Thoracic aorta (tissue), 2 donors: ENCODE data around the gene KIF12. TPM values are rescaled to one million over a fixed set of nuclear protein-coding genes. Genes with fewer than 3 reads are reported as not detected.
A peak's percentile ranks its signal among the peaks of the same experiment; 100 is the strongest.

Source experiments
- ATAC-seq: fragments of 150-250 bp; one replicate; pipeline ENCODE4 v1.8.0; 2017; ENCODE audit warnings: low read depth; ENCODE audit not compliant: insufficient number of reproducible peaks, low FRiP score
- DNase-seq: peaks from one replicate; pipeline ENCODE4 v3.0.0-alpha.2; 2020; ENCODE audit warnings: low spot score
- H3K27ac ChIP-seq, 2 donors: fragments of 200-600 bp; sonication (generic); 1 replicate in 1 of 2; 2 replicates in 1 of 2; pipeline ENCODE4 v1.5.1; 2016; ENCODE audit warnings: mild to moderate bottlenecking in 2 of 2, moderate library complexity in 2 of 2
- H3K27me3 ChIP-seq: fragments of 200-600 bp; sonication (generic); replicated peaks from 2 replicates; pipeline ENCODE4 v1.6.0; 2016; ENCODE audit warnings: mild to moderate bottlenecking; ENCODE audit not compliant: insufficient read depth
- H3K36me3 ChIP-seq: fragments of 200-600 bp; sonication (generic); one replicate; pipeline ENCODE4 v1.5.1; 2016
- H3K4me1 ChIP-seq, 2 donors: fragments of 200-600 bp; sonication (generic); 1 replicate in 1 of 2; 2 replicates in 1 of 2; pipeline versions ENCODE4 v1.5.1 to v1.6.0; 2016; ENCODE audit warnings: low read depth in 2 of 2, mild to moderate bottlenecking in 1 of 2; ENCODE audit not compliant: control insufficient read depth in 1 of 2
- H3K4me3 ChIP-seq: fragments of 200-600 bp; sonication (generic); 2 replicates; pipeline ENCODE4 v1.5.1; 2016; ENCODE audit warnings: mild to moderate bottlenecking
- H3K9me3 ChIP-seq: fragments of 200-600 bp; sonication (generic); 2 replicates; pipeline ENCODE4 v1.5.1; 2016
- total RNA-seq, 2 donors: library from RNA; depleted of rRNA; stranded (reverse); fragments of >200 nt; gene quantifications; one replicate each; pipeline versions ENCODE4 v1.1.0 to v1.2.3, GENCODE V29; 2016
- TF ChIP-seq, protein P1 (sequence below): fragments of 200-600 bp; sonication (generic); IDR thresholded peaks from one replicate; pipeline ENCODE4 v1.5.1; 2019; ENCODE audit warnings: antibody characterized with exemption

Gene KIF12
- total RNA-seq, 2 donors from 2014 or later, result not detected

DNA sequence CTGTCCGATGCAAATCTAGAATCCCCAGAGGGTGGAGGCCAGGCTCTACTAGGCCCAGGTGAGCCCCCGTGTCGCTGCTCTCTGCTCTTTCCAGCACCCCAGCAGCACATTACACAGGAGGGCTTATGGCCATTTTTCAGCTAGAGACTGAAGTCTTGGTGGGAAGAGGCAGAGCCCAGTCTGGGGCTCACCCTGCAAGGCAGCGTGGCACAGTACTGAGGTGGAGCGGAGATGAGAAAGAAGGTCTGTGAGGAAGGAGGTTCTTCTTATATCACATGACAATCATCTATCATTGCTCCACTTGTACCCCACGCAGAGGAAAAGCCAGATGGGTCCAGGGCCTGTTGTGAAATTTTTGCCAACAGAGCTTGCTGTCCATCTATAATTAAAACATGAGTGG is 10.0 kb upstream of the KIF12 start:
- Histone ChIP-seq H3K4me3 (no peak overlapping the region), H3K27ac (no peak overlapping the region), H3K36me3 (no peaks in the 10 kb centered on the region), H3K9me3 (no peaks in the 10 kb centered on the region), H3K4me1 (peaks cover 10 to 20% of the 10 kb centered on the region in 2 donors), H3K27me3 (no peaks in the 10 kb centered on the region)
- TF ChIP-seq, protein P1, sequence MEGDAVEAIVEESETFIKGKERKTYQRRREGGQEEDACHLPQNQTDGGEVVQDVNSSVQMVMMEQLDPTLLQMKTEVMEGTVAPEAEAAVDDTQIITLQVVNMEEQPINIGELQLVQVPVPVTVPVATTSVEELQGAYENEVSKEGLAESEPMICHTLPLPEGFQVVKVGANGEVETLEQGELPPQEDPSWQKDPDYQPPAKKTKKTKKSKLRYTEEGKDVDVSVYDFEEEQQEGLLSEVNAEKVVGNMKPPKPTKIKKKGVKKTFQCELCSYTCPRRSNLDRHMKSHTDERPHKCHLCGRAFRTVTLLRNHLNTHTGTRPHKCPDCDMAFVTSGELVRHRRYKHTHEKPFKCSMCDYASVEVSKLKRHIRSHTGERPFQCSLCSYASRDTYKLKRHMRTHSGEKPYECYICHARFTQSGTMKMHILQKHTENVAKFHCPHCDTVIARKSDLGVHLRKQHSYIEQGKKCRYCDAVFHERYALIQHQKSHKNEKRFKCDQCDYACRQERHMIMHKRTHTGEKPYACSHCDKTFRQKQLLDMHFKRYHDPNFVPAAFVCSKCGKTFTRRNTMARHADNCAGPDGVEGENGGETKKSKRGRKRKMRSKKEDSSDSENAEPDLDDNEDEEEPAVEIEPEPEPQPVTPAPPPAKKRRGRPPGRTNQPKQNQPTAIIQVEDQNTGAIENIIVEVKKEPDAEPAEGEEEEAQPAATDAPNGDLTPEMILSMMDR, result no peak
- ATAC-seq (no peak), DNase-seq (no peak)

- TF ChIP-seq, protein P1, result peak; percentile 96
- H3K4me1 ChIP-seq, result peaks cover 5 to 11% of the 10 kb centered on the region in 2 donors
- no peak for ATAC-seq
- no peak for DNase-seq
- H3K36me3 ChIP-seq, result no peaks in the 10 kb centered on the region
- no peak overlapping the region for H3K4me3 ChIP-seq
- H3K9me3 ChIP-seq, result no peaks in the 10 kb centered on the region
- H3K27ac ChIP-seq, result no peak overlapping the region
- H3K27me3 ChIP-seq, result no peaks in the 10 kb centered on the region
These were observed 9.1 kb upstream of the KIF12 start for GRCh38 chr9:114108016-114108833.

- ATAC-seq (no peak), DNase-seq (no peak)
- TF ChIP-seq, protein P1, result no peak
- Histone ChIP-seq H3K27me3 (no peaks in the 10 kb centered on the region), H3K36me3 (no peaks in the 10 kb centered on the region), H3K4me3 (no peak overlapping the region), H3K9me3 (no peaks in the 10 kb centered on the region), H3K27ac (no peak overlapping the region), H3K4me1 (peaks cover 1 to 3% of the 10 kb centered on the region in 2 donors)
These were observed 8.4 kb upstream of the KIF12 start for GRCh38 chr9:114107286-114108001.

DNA sequence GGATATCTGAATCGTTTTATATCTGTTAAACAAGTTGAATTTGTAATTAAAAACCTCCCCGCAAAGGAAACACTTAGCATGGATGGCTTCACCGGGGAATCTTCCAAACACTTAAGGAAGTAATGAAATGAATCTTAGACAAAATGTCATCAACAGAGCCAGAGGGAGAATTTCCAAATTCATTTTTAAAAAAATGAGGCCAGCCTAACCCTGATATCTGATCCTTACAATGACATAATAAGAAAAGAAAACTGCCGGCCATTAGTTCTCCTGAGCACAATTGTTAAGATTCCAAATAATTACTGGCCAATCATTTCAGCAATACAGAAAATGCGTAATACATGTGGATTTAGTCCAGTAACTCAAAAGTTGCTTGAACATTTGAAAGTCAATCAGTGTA is 6.1 kb upstream of the KIF12 start:
- TF ChIP-seq, protein P1, result no peak

DNA sequence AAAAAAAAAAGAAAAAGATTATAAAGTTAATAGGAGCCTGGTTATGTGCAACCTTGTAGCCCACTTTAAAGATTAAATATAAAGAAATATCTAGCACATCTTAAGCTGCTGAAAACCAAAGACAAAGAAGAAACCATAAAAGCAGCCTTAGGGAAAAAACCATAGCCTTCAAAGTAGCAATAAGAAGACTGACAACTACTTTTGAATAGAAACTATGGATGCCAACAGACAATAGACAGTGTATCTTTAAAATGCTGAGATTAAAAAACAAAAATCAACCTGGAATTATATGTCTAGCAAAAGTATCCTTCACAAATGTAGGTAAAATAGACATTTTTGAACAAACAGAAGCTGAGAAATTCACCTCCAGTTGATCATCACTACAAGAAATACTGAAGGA is 3.4 kb upstream of the KIF12 start:
- H3K4me1 ChIP-seq, result peaks cover 4 to 7% of the 10 kb centered on the region in 2 donors
- TF ChIP-seq, protein P1, result no peak
- no peak overlapping the region for H3K27ac ChIP-seq
- DNase-seq (no peak), ATAC-seq (no peak)
- no peak overlapping the region for H3K4me3 ChIP-seq
- H3K36me3 ChIP-seq, result no peaks in the 10 kb centered on the region
- H3K27me3 ChIP-seq, result no peaks in the 10 kb centered on the region
- H3K9me3 ChIP-seq, result no peaks in the 10 kb centered on the region

More for the DNA sequence above, 6.1 kb upstream of the KIF12 start:
- DNase-seq, result no peak
- H3K27me3 ChIP-seq, result no peaks in the 10 kb centered on the region
- ATAC-seq, result no peak
- no peaks in the 10 kb centered on the region for H3K9me3 ChIP-seq
- no peaks in the 10 kb centered on the region for H3K4me1 ChIP-seq
- no peak overlapping the region for H3K27ac ChIP-seq
- no peak overlapping the region for H3K4me3 ChIP-seq
- H3K36me3 ChIP-seq, result no peaks in the 10 kb centered on the region
